ENCODE results near the gene HMG20B. TPM values are rescaled to one million over a fixed set of nuclear protein-coding genes. Genes with fewer than 3 reads are reported as not detected.

Gene HMG20B
- total RNA-seq, 3 donors from 2014 or later = 56.3 to 60.9 (median 59.3) TPM

DNA sequence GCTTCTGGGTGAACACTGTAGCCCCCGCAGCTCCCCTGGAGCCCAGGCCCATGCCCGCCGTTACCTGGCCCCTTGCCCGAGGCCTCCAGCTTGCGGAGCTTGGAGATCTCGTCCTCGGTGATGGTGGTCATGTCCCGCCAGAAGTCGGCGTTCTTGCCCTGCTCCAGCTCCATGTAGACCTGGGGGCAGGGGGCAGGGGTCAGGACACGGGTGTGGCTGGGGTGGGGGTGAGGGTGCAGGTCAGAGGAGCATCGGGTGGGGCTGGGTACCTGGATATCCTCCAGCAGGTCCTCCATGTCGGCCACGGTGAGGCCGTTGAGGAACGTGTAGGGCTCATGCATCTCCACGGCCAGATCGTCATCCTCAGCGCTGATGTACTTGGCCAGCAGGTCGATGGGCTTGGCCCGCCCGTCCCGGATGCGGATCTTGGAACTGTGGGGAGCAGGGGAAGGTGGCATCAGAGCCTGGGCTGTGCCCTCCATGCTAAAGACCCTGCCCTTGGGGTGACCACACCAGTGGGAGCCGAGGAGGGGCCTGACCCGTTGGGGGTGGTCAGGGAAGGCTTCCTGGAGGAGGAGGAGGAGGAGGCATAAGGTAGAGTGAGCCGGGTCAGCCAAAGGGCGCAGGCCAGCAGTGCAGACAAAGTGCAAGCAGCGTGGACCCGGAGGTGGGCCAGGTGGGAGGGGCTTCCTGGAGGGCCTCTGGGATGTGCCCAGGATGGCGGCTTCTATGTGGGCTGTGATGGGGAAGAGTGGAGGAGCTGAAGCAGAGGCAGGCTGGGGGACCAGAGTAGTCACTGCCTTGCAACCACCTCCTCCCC, 46.3 kb downstream of the HMG20B start:
- Mint-ChIP-seq H3K4me3 (no peak overlapping the region), H3K36me3 (ENCODE audit: insufficient read depth) (peaks cover 12% of the 10 kb centered on the region), H3K4me1 (ENCODE audit: low read depth) (peaks cover 13% of the 10 kb centered on the region), H3K9me3 (no peaks in the 10 kb centered on the region), H3K27me3 (ENCODE audit: low read depth) (no peaks in the 10 kb centered on the region)
- DNase-seq (no peak), ATAC-seq (no peak)

DNA sequence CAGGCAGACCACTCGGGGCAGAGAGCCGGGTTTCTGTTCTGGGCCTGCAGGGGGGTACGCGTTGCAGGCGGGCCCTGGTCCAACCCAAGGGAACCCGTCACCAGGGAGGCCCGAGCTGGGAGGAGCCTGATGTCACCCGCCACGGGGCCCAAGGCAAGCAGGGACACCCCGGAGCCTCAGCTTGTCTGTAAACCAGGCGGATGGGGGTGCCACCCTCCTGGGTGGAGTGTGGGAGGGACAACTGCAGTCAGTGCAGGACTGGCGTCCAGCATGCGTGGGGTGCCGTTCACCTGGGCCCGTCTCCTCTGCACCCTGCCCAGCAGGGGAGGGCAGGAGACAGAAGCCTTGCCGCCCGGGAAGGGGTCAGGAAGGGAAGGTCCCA, 46.9 kb downstream of the HMG20B start:
- DNase-seq (no peak), ATAC-seq (no peak)
- Mint-ChIP-seq H3K9me3 (no peaks in the 10 kb centered on the region), H3K4me1 (ENCODE audit: low read depth) (peaks cover 19% of the 10 kb centered on the region), H3K27me3 (ENCODE audit: low read depth) (no peaks in the 10 kb centered on the region), H3K36me3 (ENCODE audit: insufficient read depth) (peaks cover 12% of the 10 kb centered on the region), H3K4me3 (no peak overlapping the region)

DNA sequence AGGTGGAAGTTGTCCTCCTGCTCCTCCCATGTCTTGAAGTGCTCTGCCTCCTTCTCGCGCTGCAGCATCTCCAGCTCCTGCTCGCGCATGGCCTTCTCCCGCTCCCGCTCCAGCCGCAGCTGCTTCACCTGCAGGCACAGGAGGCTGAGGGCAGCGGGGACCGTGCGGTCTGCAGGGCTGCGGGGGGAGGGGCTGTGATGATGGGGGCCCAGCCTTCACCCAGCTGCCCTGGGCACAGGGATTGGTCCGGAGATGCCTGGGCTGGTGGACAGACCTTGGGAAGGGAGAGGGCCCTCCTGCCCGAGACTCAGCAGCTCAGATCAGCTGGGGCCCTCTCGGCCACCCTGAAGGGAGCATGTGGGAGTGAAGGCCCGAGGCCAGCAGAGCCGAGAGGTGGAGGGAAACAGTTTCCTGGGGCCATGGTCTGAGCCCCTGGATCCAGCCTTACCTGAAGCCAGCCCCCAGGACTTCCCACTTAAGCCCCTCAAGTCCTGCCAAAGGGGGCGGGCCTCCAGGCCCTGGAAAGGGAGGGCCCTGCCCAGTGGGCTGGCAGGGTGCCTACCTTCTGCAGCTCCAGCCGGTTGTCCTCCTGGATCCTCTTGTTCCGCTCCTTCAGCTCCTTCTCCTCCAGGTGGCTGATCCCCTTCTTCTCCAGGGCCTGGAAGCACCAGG, 47.5 kb downstream of the HMG20B start:
- ATAC-seq (no peak), DNase-seq (no peak)
- Mint-ChIP-seq H3K4me1 (ENCODE audit: low read depth) (peaks cover 22% of the 10 kb centered on the region), H3K9me3 (no peaks in the 10 kb centered on the region), H3K36me3 (ENCODE audit: insufficient read depth) (peaks cover 12% of the 10 kb centered on the region), H3K4me3 (no peak overlapping the region), H3K27me3 (ENCODE audit: low read depth) (no peaks in the 10 kb centered on the region)

DNA sequence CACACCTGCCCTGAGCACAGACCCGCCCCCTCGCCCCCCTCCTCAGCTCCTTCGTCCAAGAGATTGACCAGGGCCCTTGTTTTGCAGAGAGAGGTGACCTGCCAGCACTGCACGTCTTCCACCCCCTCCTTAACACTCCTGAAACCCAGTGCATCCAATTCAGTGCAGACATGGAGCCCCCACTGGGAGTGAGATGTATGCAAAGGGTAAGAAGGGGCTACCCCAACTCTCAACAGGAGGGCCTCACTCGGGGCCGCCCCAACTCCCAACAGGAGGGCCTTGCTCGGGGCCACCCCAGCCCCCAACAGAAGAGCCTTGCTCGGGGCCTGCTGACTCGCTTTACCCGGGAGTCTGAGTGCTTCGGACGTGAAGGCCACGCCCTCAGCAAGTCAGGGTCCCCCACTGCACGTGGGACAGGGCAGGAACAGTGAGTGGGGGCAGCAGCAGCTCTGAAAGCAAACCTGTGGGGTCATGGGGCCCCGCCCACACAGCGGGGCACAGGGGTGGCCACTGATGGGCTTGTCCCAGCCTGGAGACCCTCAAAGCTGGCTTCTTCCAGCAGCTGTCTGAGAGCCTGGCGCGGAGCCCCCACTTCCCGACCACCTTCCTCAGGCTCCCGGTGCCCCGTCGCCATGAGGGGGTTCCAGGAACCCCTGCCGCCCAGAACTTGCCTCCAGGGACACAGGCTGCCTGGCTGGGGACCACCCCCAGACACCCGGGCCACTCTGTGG, 48.2 kb downstream of the HMG20B start:
- DNase-seq (no peak), ATAC-seq (no peak)
- Mint-ChIP-seq H3K9me3 (no peaks in the 10 kb centered on the region), H3K4me1 (ENCODE audit: low read depth) (peaks cover 26% of the 10 kb centered on the region), H3K27me3 (ENCODE audit: low read depth) (no peaks in the 10 kb centered on the region), H3K36me3 (ENCODE audit: insufficient read depth) (peaks cover 12% of the 10 kb centered on the region), H3K4me3 (no peak overlapping the region)

DNA sequence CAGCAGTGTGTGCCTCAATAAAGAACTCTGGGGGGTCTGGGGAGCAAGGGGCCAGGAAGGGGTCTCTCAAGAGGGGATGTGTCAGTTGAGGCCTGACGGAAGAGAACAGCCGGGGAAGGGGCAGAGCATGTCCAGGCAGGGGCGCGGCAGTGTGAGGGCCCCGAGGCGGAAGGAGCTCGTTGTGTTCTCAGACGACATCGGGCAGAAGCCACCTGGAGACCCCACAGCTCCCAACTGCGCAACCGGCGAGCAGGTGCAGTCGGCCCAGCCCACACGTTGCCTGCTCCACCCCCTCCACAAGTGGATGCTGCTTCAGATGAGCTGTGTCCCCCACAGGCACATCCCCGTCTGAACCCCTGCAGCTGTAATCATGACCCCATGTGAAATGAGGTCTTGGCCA, 48.9 kb downstream of the HMG20B start:
- no peak for ATAC-seq
- H3K9me3 Mint-ChIP-seq = no peaks in the 10 kb centered on the region
- no peak overlapping the region for H3K4me3 Mint-ChIP-seq
- H3K27me3 Mint-ChIP-seq (ENCODE audit: low read depth) = no peaks in the 10 kb centered on the region
- peaks cover 12% of the 10 kb centered on the region for H3K36me3 Mint-ChIP-seq (ENCODE audit: insufficient read depth)
- peaks cover 29% of the 10 kb centered on the region for H3K4me1 Mint-ChIP-seq (ENCODE audit: low read depth)
- no peak for DNase-seq

DNA sequence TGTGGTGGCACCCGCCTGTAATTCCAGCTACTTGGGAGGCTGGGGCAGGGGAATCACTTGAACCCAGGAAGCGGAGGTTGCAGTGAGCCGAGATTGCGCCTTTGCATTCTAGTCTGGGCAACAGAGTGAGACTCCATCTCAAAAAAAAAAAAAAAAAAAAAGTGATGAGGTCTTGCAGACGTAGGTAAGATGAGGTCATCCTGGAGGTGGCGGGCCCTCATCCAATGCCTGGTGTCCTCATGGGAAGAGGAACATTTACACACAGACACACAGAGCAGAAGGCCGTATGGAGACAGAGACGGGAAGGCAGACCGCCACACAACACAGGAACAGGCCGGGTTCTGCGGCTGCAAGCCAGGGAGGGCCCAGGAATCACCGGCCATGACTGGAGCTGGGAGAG, 49.5 kb downstream of the HMG20B start:
- Mint-ChIP-seq H3K9me3 (no peaks in the 10 kb centered on the region), H3K36me3 (ENCODE audit: insufficient read depth) (peaks cover 10% of the 10 kb centered on the region), H3K4me3 (no peak overlapping the region), H3K4me1 (ENCODE audit: low read depth) (peaks cover 30% of the 10 kb centered on the region), H3K27me3 (ENCODE audit: low read depth) (no peaks in the 10 kb centered on the region)
- DNase-seq (no peak), ATAC-seq (no peak)

DNA sequence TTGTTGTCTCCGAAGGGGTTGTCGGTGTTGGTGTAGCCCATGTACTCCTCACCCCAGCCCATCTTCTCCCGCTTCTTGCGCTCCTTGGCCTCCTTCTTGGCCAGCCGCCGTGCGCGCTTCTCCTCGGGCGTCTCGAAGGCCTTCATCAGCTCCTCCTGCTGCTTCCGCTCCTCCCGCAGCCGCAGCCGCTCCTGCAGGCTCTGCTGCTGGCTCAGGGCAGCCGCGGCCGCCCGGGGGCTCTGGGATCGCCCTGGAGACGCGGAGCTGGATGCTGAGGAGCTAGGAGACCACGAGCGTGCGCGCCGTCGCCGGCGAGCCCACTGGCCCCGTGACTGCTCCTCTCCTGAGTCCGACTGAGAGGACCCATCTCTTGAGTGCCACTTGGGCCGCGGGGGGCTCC, 51.0 kb downstream of the HMG20B start:
- no peaks in the 10 kb centered on the region for H3K27me3 Mint-ChIP-seq (ENCODE audit: low read depth)
- peaks cover 22% of the 10 kb centered on the region for H3K4me1 Mint-ChIP-seq (ENCODE audit: low read depth)
- peaks cover 9% of the 10 kb centered on the region for H3K36me3 Mint-ChIP-seq (ENCODE audit: insufficient read depth)
- H3K9me3 Mint-ChIP-seq = no peaks in the 10 kb centered on the region
- ATAC-seq = no peak
- peak overlapping the region; percentile 93 for H3K4me3 Mint-ChIP-seq
- no peak for DNase-seq

DNA sequence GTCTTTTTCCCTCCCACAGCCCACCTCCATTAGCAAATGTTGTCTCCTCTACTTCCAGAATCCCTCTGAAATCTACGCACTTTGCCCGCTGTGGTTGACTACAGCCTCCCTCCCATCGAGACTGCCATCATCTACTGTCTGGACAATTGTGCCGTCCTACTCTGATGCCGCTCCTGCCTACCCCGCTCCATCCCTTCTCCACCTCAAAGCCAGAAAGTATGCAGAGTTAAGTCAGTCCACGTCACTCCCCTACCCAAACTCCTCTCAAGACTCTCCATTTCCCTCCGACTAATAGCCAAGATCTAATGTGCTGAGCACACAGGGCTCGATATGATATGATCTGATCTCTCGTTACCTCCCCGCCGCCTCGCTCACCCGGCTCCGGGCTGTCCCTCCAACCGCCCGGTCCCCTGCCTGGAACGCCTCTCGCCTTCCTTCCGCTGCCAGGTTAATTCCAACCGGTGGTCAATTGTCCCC, 53.3 kb downstream of the HMG20B start:
- Mint-ChIP-seq H3K4me1 (ENCODE audit: low read depth) (peaks cover 22% of the 10 kb centered on the region), H3K27me3 (ENCODE audit: low read depth) (no peaks in the 10 kb centered on the region), H3K4me3 (peak overlapping the region; percentile 93), H3K9me3 (no peaks in the 10 kb centered on the region), H3K36me3 (ENCODE audit: insufficient read depth) (peaks cover 4% of the 10 kb centered on the region)
- DNase-seq = no peak
- peak; percentile 16 to 23 for ATAC-seq

DNA sequence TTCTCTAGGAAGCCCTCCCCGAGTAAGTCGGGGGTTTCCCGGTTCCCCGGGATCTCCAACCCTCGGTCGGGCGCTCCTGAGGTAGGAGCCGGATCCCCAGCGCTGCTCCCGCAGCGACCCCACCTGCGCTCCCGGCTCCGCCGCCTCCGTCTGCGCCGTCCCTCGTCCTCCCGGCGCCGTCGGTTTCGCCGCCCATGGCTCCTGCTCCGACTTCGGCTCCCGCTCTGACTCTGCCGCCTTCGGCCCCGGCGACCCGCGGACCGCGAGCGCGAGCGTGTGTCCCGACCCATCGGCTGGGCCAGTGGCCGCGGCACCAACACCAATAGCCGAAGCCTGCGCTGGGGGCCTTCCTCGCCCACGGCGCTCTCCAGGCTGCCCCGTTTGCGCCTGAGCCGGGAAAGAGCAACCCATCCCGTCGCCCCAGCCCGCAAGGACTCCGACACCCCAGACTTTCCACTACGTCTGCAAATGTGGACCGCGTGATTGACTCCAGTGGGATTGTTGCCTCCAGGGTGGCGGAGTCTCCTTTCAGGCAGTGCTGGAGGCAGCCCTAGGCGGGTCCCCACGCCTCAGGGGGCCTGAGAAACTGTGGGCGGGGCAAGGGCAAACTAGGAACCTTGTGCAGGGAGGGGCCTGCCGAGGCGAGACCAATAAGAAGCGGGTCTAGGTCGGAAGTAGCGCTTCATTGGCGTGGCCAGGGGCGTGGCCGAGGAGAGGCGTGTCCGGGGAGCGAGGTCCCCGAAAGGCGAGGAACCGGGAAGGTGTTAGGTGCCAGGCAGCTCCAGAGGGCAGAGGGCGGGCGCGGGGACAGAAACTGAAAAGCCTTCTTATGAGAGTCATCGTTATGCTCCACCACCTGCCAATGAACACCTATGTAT, 54.0 kb downstream of the HMG20B start, which contains the start of gene CACTIN:
TSS of gene CACTIN (minus strand) at position 318 of the 878 bp plus-strand sequence. CDS start at position 290, 28 bp downstream.
- Mint-ChIP-seq H3K27me3 (ENCODE audit: low read depth) (no peaks in the 10 kb centered on the region), H3K36me3 (ENCODE audit: insufficient read depth) (peaks cover 2% of the 10 kb centered on the region), H3K4me1 (ENCODE audit: low read depth) (peaks cover 22% of the 10 kb centered on the region), H3K4me3 (peak within 1 kb of the TSS; percentile 93), H3K9me3 (no peaks in the 10 kb centered on the region)
- ATAC-seq (peak; percentile 95), DNase-seq (peak; percentile 98)

DNA sequence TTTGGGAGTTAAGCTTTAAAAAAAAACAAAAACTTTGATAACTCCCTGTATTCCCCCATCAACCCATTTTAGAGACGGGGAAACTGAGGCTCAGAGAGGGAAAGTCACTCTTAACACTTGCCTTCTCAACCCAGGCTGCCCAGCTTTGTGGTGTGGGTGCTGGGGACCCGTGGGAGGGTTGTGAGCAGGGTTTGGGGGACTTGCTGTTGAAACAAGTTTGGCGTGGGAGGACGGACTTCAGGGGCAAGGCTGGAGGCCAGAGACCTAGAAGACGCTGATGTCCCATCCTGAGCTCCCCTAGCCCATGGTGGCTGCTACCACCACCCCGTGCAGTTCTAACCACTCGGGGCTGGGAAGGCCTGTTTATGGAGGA, 54.6 kb downstream of the HMG20B start:
- Mint-ChIP-seq H3K9me3 (no peaks in the 10 kb centered on the region), H3K4me3 (peak overlapping the region; percentile 93), H3K27me3 (ENCODE audit: low read depth) (no peaks in the 10 kb centered on the region), H3K36me3 (ENCODE audit: insufficient read depth) (peaks cover 2% of the 10 kb centered on the region), H3K4me1 (ENCODE audit: low read depth) (peaks cover 22% of the 10 kb centered on the region)
- ATAC-seq (no peak), DNase-seq (no peak)

Other genes with a start within 250 kb of the HMG20B start
- 10 to 100 TPM; 26.0 to 33.6 (median 30.3) TPM for gene NFIC, start 206.4 kb upstream of the HMG20B start, total RNA-seq
- gene SMIM24, start 92.4 kb upstream of the HMG20B start, total RNA-seq = not detected
- gene SMIM44, start 89.5 kb upstream of the HMG20B start, total RNA-seq = not detected
- 10 to 100 TPM; 39.2 to 49.9 (median 42.9) TPM for gene DOHH, start 72.3 kb upstream of the HMG20B start, total RNA-seq
- gene FZR1, start 66.6 kb upstream of the HMG20B start, total RNA-seq = 10 to 100 TPM; 30.4 to 38.1 (median 33.2) TPM
- 1 to 10 TPM in 2 of 3 donors, not detected in 1; 1.0 to 1.1 TPM for gene TEKTIP1, start 33.8 kb upstream of the HMG20B start, total RNA-seq
- gene MFSD12, start 15.4 kb upstream of the HMG20B start, total RNA-seq = 100 to 1,000 TPM in 2 of 3 donors, 10 to 100 TPM in 1; 94.6 to 148 (median 128) TPM
- gene GIPC3, start 12.5 kb downstream of the HMG20B start, total RNA-seq = under 1 TPM; 0.23 to 0.40 (median 0.27) TPM
- gene TBXA2R, start 33.9 kb downstream of the HMG20B start, total RNA-seq = under 1 TPM; 0.49 to 0.76 (median 0.66) TPM
- 10 to 100 TPM; 51.5 to 53.8 (median 52.6) TPM for gene CACTIN, start 53.8 kb downstream of the HMG20B start, total RNA-seq
- 10 to 100 TPM; 12.1 to 20.9 (median 16.7) TPM for gene PIP5K1C, start 127.5 kb downstream of the HMG20B start, total RNA-seq
- gene TJP3, start 135.4 kb downstream of the HMG20B start, total RNA-seq = 1 to 10 TPM in 1 of 3 donors, under 1 TPM in 2; 0.61 to 1.1 (median 0.66) TPM
- gene APBA3, start 188.7 kb downstream of the HMG20B start, total RNA-seq = 10 to 100 TPM; 44.6 to 48.5 (median 45.4) TPM
- gene MRPL54, start 189.7 kb downstream of the HMG20B start, total RNA-seq = 100 to 1,000 TPM in 2 of 3 donors, 10 to 100 TPM in 1; 95.8 to 132 (median 125) TPM
- gene RAX2, start 199.3 kb downstream of the HMG20B start, total RNA-seq = not detected
- 10 to 100 TPM; 43.1 to 87.6 (median 82.9) TPM for gene MATK, start 213.4 kb downstream of the HMG20B start, total RNA-seq

Measured in activated T-cell treated with anti-CD3 and anti-CD28 coated beads, Interleukin-2, amount 50 U/mL, for 4 hours (primary cell).